WTC11 (cell line): Measurements from ENCODE around the gene CACNA2D3.

Source experiments
- JUN ChIP-seq: sonication (generic); formaldehyde crosslinking; IDR thresholded peaks from 2 replicates; pipeline ENCODE4 v1.8.0; 2023; ENCODE audit warnings: mild to moderate bottlenecking, missing genetic modification reagents
- NR2C2 ChIP-seq: sonication (generic); formaldehyde crosslinking; IDR thresholded peaks from 2 replicates; pipeline ENCODE4 v1.8.0; 2022; ENCODE audit warnings: mild to moderate bottlenecking, missing genetic modification reagents
- RORB ChIP-seq: fragments of 250-450 bp; sonication (Bioruptor Pico); IDR thresholded peaks from 2 replicates; pipeline ENCODE4 v1.9.0; 2021; ENCODE audit warnings: mild to moderate bottlenecking
- SMAD4 ChIP-seq: sonication (generic); formaldehyde crosslinking; IDR thresholded peaks from 2 replicates; pipeline ENCODE4 v1.8.0; 2022; ENCODE audit warnings: mild to moderate bottlenecking, missing genetic modification reagents
- ZNF671 ChIP-seq: fragments of 250-450 bp; sonication (Bioruptor Pico); IDR thresholded peaks from 2 replicates; pipeline ENCODE4 v1.8.0; 2021; ENCODE audit warnings: mild to moderate bottlenecking
- TF ChIP-seq, protein P1 (sequence below): fragments of 250-450 bp; sonication (Bioruptor Pico); IDR thresholded peaks from 2 replicates; pipeline ENCODE4 v2.1.2; 2022; ENCODE audit warnings: mild to moderate bottlenecking, moderate library complexity
- TF ChIP-seq, protein P2 (sequence below): sonication (generic); formaldehyde crosslinking; IDR thresholded peaks from 2 replicates; pipeline ENCODE4 v1.8.0; 2022; ENCODE audit warnings: missing genetic modification reagents

DNA sequence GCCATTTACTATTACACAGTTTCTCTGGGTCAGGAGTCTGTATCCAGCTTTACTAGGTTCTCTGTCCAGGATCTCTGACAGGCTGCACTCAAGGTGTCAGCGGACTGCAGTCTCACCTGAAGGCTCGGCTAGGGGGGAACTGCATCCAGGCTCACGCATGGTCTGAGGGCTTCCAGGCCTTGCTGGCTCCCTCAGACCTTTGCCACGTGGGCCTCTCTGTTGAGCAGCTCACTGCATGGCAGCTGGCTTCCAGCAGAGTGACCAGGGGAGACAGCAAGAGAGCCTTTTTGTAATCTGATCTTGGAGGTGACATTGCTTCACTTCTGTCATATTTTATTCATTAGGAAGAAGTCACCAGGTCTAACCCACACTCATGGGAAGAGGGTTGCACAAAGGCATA is 152.3 kb downstream of the CACNA2D3 start:
- TF ChIP-seq JUN (CRISPR knock-in tag) (no peak), ZNF671 (CRISPR knock-in tag) (no peak), NR2C2 (CRISPR knock-in tag) (no peak), RORB (CRISPR knock-in tag) (no peak), SMAD4 (CRISPR knock-in tag) (no peak)
- TF ChIP-seq, protein P1, sequence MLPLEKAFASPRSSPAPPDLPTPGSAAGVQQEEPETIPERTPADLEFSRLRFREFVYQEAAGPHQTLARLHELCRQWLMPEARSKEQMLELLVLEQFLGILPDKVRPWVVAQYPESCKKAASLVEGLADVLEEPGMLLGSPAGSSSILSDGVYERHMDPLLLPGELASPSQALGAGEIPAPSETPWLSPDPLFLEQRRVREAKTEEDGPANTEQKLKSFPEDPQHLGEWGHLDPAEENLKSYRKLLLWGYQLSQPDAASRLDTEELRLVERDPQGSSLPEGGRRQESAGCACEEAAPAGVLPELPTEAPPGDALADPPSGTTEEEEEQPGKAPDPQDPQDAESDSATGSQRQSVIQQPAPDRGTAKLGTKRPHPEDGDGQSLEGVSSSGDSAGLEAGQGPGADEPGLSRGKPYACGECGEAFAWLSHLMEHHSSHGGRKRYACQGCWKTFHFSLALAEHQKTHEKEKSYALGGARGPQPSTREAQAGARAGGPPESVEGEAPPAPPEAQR (CRISPR knock-in tag): no peak
- TF ChIP-seq, protein P2, sequence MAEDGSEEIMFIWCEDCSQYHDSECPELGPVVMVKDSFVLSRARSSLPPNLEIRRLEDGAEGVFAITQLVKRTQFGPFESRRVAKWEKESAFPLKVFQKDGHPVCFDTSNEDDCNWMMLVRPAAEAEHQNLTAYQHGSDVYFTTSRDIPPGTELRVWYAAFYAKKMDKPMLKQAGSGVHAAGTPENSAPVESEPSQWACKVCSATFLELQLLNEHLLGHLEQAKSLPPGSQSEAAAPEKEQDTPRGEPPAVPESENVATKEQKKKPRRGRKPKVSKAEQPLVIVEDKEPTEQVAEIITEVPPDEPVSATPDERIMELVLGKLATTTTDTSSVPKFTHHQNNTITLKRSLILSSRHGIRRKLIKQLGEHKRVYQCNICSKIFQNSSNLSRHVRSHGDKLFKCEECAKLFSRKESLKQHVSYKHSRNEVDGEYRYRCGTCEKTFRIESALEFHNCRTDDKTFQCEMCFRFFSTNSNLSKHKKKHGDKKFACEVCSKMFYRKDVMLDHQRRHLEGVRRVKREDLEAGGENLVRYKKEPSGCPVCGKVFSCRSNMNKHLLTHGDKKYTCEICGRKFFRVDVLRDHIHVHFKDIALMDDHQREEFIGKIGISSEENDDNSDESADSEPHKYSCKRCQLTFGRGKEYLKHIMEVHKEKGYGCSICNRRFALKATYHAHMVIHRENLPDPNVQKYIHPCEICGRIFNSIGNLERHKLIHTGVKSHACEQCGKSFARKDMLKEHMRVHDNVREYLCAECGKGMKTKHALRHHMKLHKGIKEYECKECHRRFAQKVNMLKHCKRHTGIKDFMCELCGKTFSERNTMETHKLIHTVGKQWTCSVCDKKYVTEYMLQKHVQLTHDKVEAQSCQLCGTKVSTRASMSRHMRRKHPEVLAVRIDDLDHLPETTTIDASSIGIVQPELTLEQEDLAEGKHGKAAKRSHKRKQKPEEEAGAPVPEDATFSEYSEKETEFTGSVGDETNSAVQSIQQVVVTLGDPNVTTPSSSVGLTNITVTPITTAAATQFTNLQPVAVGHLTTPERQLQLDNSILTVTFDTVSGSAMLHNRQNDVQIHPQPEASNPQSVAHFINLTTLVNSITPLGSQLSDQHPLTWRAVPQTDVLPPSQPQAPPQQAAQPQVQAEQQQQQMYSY (CRISPR knock-in tag): no peak
